Heart left ventricle (tissue), 16 donors: ENCODE data around the gene MFAP1. TPM values are rescaled to one million over a fixed set of nuclear protein-coding genes. Genes with fewer than 3 reads are reported as not detected.
A peak's percentile ranks its signal among the peaks of the same experiment; 100 is the strongest.

Experiments used
- ATAC-seq, 4 donors: fragments of 200-7000 bp; cut with Tn5 transposase; one replicate each; pipeline ENCODE4 v1.9.1; 2020 to 2022; ENCODE audit warnings: moderate library complexity in 4 of 4, mild to moderate bottlenecking in 3 of 4, moderate number of reproducible peaks in 1 of 4
- DNase-seq, 5 donors: peaks; one replicate each; pipeline ENCODE4 v3.0.0-alpha.2; 2020
- H3K27ac ChIP-seq, 12 donors: fragments of 200-600 bp; sonication (generic) in 4 of 12; one replicate each; pipeline versions ENCODE4 v1.5.0 to v1.8.0; 2016 to 2022; ENCODE audit warnings: mild to moderate bottlenecking in 2 of 12
- H3K27me3 ChIP-seq, 9 donors: fragments of 200-600 bp; sonication (generic) in 2 of 9; one replicate each; pipeline versions ENCODE4 v1.5.1 to v1.8.0; 2016 to 2022; ENCODE audit warnings: mild to moderate bottlenecking in 3 of 9
- H3K36me3 ChIP-seq, 9 donors: fragments of 200-600 bp; sonication (generic) in 2 of 9; one replicate each; pipeline versions ENCODE4 v1.5.0 to v1.8.0; 2018 to 2022; ENCODE audit warnings: mild to moderate bottlenecking in 2 of 9
- H3K4me1 ChIP-seq, 12 donors: fragments of 200-600 bp; sonication (generic) in 4 of 12; one replicate each; pipeline versions ENCODE4 v1.5.0 to v1.8.0; 2016 to 2022; ENCODE audit warnings: mild to moderate bottlenecking in 3 of 12
- H3K4me3 ChIP-seq, 12 donors: fragments of 200-600 bp; sonication (generic) in 4 of 12; one replicate each; pipeline versions ENCODE4 v1.5.0 to v1.8.0; 2017 to 2022; ENCODE audit warnings: mild to moderate bottlenecking in 9 of 12, moderate library complexity in 4 of 12
- H3K9me3 ChIP-seq, 12 donors: fragments of 200-600 bp; sonication (generic) in 4 of 12; one replicate each; pipeline versions ENCODE4 v1.5.0 to v1.8.0; 2016 to 2022; ENCODE audit warnings: mild to moderate bottlenecking in 1 of 12
- POLR2A ChIP-seq, 2 donors: fragments of 450-650 bp; IDR thresholded peaks; one replicate each; pipeline ENCODE4 v1.6.1; 2017; ENCODE audit warnings: antibody characterized with exemption in 2 of 2, mild to moderate bottlenecking in 2 of 2, moderate library complexity in 2 of 2
- WGBS, 4 donors: extraction: QIAGEN DNeasy Blood & Tissue Kit in 2 of 4; methylation state at CpG; one replicate each; pipeline versions ENCODE4 v1.1.5 to v1.1.7; 2013 to 2018; 5-methylcytosine and 5-hydroxymethylcytosine counted together
- intact Hi-C, 10 donors: fragments of 100-400 bp; cut with DNase I; formaldehyde crosslinking; loops; one replicate each; pipeline versions ENCODE4 v1.11.1 to v1.14.2; 2022
- polyA plus RNA-seq, 2 donors: library from polyadenylated mRNA; stranded (reverse); fragments of 200-250 nt; gene quantifications; one replicate each; pipeline ENCODE4 v1.2.3, GENCODE V29; 2013
- total RNA-seq, 9 donors: library from RNA; depleted of rRNA in 2 of 9; stranded (reverse); fragments of >200 nt in 2 of 9; fragmentation: NEBNext Ultra II Directional in 3 of 9; extraction: Animal tissue kit (Norgen Biotek cat#: 25700) in 3 of 9; gene quantifications; one replicate each; pipeline versions ENCODE4 v1.1.0 to v1.2.4, GENCODE V29; 2016 to 2023
- TF ChIP-seq, protein P1 (sequence below), 12 donors: fragments of 200-600 bp; sonication (generic) in 4 of 12; IDR thresholded peaks; one replicate each; pipeline versions ENCODE4 v1.5.0 to v1.8.0; 2018 to 2022; ENCODE audit warnings: antibody characterized with exemption in 12 of 12, mild to moderate bottlenecking in 5 of 12
- donor health status: ischemic (EF 13 %, LVEDD 7.1; RV severe dilation, severe dysfunction).
- donor health status: healthy with polysubstance abuse.
- donor health status: DM: no; HTN: yes; CAD: no.
- donor health status: DM: no; HTN: no; CAD: no.
- donor health status: ischemic (EF 25% LVEDD 6.9; RV normal size, moderate dysfunction).
- donor health status: ischemic (EF 25% LVEDD 5.7; RV mildly dilated, moderate dysfunction).
- donor health status: healthy.
- donor health status: DM: yes; HTN: yes; CAD: no.
- donor health status: ischemic (EF 35%, LVEDD 5.7; RV mildly dilated, moderate dysfunction).
- donor health status: nonischemic (EF 11% LVEDD 7.7; RV severe dilation, severe dysfunction).
- donor health status: DM: yes; HTN: yes; CAD: no.
- donor health status: PGD.
- donor health status: ischemic (EF 29% LVEDD 5.4; RV normal size, mild dysfunction).
- donor health status: nonischemic (EF 23%, LVEDD 6.1; RV moderate dilation, normal function).

Gene MFAP1
- total and polyA plus RNA-seq, 11 donors: 13.2 to 35.5 (median 20.2) TPM

DNA sequence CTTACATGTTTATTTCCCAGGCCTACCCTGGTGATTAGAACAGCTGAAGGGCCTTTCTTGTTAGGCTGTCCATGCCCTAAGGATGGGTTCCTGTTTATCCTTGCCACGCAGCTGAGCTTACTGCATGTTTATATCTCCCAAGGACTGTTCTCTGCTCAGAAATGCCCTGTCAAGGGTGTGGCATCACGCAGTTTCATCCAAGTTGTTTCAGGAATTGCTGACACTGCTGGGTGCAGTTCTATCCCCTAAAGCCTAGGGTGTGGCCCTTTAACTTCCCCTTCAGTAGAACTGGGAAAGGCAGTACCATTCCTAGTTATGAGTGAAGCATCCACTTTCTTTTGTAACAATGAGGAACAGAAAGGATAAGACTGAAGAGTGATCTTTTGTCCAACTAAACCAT lies 52.7 kb downstream of the MFAP1 start:
- peak in 3 of 4 donors; percentile 14 to 48 (median 18) for ATAC-seq
- DNase-seq: no peak
- H3K9me3 ChIP-seq: no peaks in the 10 kb centered on the region
- H3K27ac ChIP-seq: no peak overlapping the region
- TF ChIP-seq, protein P1, sequence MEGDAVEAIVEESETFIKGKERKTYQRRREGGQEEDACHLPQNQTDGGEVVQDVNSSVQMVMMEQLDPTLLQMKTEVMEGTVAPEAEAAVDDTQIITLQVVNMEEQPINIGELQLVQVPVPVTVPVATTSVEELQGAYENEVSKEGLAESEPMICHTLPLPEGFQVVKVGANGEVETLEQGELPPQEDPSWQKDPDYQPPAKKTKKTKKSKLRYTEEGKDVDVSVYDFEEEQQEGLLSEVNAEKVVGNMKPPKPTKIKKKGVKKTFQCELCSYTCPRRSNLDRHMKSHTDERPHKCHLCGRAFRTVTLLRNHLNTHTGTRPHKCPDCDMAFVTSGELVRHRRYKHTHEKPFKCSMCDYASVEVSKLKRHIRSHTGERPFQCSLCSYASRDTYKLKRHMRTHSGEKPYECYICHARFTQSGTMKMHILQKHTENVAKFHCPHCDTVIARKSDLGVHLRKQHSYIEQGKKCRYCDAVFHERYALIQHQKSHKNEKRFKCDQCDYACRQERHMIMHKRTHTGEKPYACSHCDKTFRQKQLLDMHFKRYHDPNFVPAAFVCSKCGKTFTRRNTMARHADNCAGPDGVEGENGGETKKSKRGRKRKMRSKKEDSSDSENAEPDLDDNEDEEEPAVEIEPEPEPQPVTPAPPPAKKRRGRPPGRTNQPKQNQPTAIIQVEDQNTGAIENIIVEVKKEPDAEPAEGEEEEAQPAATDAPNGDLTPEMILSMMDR (IDR thresholded peaks at IDR 0.05): no peak
- no peak for TF ChIP-seq POLR2A (IDR thresholded peaks at IDR 0.05)
- H3K36me3 ChIP-seq: peaks cover 0 to 80% (median 71%) of the 10 kb centered on the region in 9 donors
- H3K27me3 ChIP-seq: no peaks in the 10 kb centered on the region
- 58 to 81% (median 78%) methylated on average over 2 of the region's 2 CpGs for WGBS, 4 donors
- no peak overlapping the region for H3K4me3 ChIP-seq
- intact Hi-C loops: no loop called here
- peaks cover 0 to 31% (median 5%) of the 10 kb centered on the region in 12 donors for H3K4me1 ChIP-seq

DNA sequence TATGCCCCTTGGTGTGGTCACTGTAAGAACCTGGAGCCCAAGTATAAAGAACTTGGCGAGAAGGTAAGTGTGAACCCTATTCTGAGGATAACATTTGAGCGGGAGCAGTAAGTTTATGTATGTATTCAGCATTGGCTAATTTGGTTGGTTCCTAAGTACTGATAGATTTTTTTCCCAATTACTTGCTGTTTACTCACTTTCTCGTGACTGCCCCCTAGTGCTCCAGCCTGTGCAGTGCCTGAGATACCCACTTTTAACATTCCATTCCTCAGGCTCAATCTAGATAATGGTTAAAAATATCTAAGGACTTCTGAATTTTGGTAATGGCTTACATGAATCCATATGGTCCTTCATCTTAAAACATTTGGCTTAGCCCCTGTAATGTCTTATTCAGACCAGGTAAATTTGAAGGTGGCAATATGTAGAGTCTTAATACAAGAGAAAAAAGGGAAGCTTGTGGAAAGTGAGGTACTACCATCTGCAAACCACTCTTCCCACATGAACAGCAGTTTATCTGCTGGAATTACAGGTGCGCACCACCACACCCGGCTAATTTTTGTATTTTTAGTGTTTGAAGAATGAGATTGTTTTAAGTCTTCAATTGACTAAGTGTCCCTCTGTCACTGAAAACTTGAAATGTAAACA lies 54.8 kb downstream of the MFAP1 start:
- intact Hi-C loops: loop anchor here in 1 of 10 donors (10.0 kb wide), 1 partner anchor 55 kb away; the partner anchor contains the start of genes MFAP1 and WDR76
- peaks cover 0 to 98% (median 92%) of the 10 kb centered on the region in 9 donors for H3K36me3 ChIP-seq
- no peaks in the 10 kb centered on the region for H3K9me3 ChIP-seq
- peaks cover 0 to 20% (median 0%) of the 10 kb centered on the region in 12 donors for H3K4me1 ChIP-seq
- peak in 3 of 4 donors; percentile 30 to 57 (median 43) for ATAC-seq
- TF ChIP-seq, protein P1 (IDR thresholded peaks at IDR 0.05): peak; percentile 61 to 90 (median 77)
- TF ChIP-seq POLR2A (IDR thresholded peaks at IDR 0.05): no peak
- no peak overlapping the region for H3K27ac ChIP-seq
- 69 to 75% (median 70%) methylated on average over 5 of the region's 5 CpGs for WGBS, 4 donors
- H3K4me3 ChIP-seq: no peak overlapping the region
- DNase-seq: peak in 2 of 5 donors; percentile 25 to 52
- H3K27me3 ChIP-seq: no peaks in the 10 kb centered on the region

- intact Hi-C loops: loop anchor here in 1 of 10 donors (10.0 kb wide), 1 partner anchor 61 kb away; the partner anchor contains the start of genes MFAP1 and WDR76
- peaks cover 0 to 100% (median 98%) of the 10 kb centered on the region in 9 donors for H3K36me3 ChIP-seq
- no peaks in the 10 kb centered on the region for H3K9me3 ChIP-seq
- ATAC-seq: no peak
- H3K4me1 ChIP-seq: peaks cover 0 to 8% (median 0%) of the 10 kb centered on the region in 12 donors
- no peaks in the 10 kb centered on the region for H3K27me3 ChIP-seq
- TF ChIP-seq POLR2A (IDR thresholded peaks at IDR 0.05): no peak
- TF ChIP-seq, protein P1 (IDR thresholded peaks at IDR 0.05): no peak
- peak overlapping the region in 3 of 12 donors; percentile 4 to 35 (median 8) for H3K27ac ChIP-seq
- WGBS, 4 donors: 60 to 62% (median 61%) methylated on average over 2 of the region's 2 CpGs
- no peak overlapping the region for H3K4me3 ChIP-seq
- no peak for DNase-seq
Measured at GRCh38 chr15:43763819-43764446, 60.6 kb downstream of the MFAP1 start.

DNA sequence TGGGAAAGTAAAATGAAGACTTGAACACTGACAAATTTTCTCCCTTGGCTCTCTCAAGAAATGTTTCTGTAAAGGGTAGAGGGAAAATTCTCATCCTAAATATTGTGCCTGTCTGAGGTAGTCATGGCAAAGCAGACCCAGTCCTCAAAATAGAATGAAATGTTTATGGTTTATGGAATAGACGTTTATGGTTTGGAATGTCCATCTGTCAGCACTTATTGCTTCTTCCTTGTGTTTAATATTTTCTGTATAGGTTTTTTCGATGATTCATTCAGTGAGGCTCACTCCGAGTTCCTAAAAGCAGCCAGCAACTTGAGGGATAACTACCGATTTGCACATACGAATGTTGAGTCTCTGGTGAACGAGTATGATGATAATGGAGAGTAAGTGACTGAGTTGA lies 61.7 kb downstream of the MFAP1 start:
- no peak overlapping the region for H3K27ac ChIP-seq
- H3K9me3 ChIP-seq: no peaks in the 10 kb centered on the region
- H3K4me1 ChIP-seq: peaks cover 0 to 8% (median 0%) of the 10 kb centered on the region in 12 donors
- TF ChIP-seq POLR2A (IDR thresholded peaks at IDR 0.05): no peak
- TF ChIP-seq, protein P1 (IDR thresholded peaks at IDR 0.05): no peak
- no peak for ATAC-seq
- DNase-seq: no peak
- H3K27me3 ChIP-seq: no peaks in the 10 kb centered on the region
- H3K36me3 ChIP-seq: peaks cover 0 to 100% (median 98%) of the 10 kb centered on the region in 9 donors
- no peak overlapping the region for H3K4me3 ChIP-seq
- intact Hi-C loops: loop anchor here in 1 of 10 donors (10.0 kb wide), 1 partner anchor 62 kb away; the partner anchor contains the start of genes MFAP1 and WDR76
- 79 to 82% (median 81%) methylated on average over 6 of the region's 6 CpGs for WGBS, 4 donors
